Measurements from ENCODE around the gene POU2AF1.

Gene POU2AF1

DNA sequence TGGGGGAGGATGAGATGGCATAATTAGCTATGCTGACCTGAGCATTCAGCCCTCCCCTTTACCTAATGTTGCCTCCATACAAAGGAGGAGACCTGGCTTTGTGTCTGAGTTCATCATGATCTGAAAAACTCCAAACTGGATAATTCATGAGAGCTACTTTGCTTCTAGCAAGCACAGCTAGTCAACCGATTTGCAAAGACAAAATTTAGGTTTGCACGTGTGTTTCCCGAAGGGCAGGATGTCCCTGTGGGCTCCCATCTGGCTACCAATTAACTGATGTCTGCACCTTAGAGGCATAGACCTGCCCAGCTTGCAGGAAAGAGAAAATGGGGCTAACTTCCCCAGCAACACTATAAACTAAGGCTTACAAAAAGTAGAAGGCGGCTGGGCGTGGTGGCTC, 42.2 kb upstream of the POU2AF1 start:
- Histone ChIP-seq H3K9me2 (replicated peaks; ENCODE audit: insufficient read depth, low read length) (no peaks in the 10 kb centered on the region), H3K27ac (ENCODE audit: low read depth, low read length) (peak overlapping the region; percentile 98), H3K4me2 (ENCODE audit: low read depth, low read length, poor library complexity, severe bottlenecking) (peak overlapping the region; percentile 21), H2AFZ (ENCODE audit: low read depth, low read length, severe bottlenecking) (no peak overlapping the region), H3F3A (ENCODE audit: insufficient read depth) (peaks cover 61% of the 10 kb centered on the region), H3K79me2 (ENCODE audit: insufficient read depth, low read length) (no peaks in the 10 kb centered on the region), H3K36me3 (ENCODE audit: low read length) (no peaks in the 10 kb centered on the region), H3K9ac (ENCODE audit: low read length) (peak overlapping the region; percentile 64), H4K20me1 (ENCODE audit: low read depth, low read length) (no peaks in the 10 kb centered on the region), H3K27me3 (ENCODE audit: low read length) (no peaks in the 10 kb centered on the region), H3K4me3 (ENCODE audit: insufficient read depth, low read length, poor library complexity, severe bottlenecking) (no peak overlapping the region), H3K9me3 (ENCODE audit: insufficient read depth, low read length) (no peaks in the 10 kb centered on the region)
- TF ChIP-seq, protein P1, sequence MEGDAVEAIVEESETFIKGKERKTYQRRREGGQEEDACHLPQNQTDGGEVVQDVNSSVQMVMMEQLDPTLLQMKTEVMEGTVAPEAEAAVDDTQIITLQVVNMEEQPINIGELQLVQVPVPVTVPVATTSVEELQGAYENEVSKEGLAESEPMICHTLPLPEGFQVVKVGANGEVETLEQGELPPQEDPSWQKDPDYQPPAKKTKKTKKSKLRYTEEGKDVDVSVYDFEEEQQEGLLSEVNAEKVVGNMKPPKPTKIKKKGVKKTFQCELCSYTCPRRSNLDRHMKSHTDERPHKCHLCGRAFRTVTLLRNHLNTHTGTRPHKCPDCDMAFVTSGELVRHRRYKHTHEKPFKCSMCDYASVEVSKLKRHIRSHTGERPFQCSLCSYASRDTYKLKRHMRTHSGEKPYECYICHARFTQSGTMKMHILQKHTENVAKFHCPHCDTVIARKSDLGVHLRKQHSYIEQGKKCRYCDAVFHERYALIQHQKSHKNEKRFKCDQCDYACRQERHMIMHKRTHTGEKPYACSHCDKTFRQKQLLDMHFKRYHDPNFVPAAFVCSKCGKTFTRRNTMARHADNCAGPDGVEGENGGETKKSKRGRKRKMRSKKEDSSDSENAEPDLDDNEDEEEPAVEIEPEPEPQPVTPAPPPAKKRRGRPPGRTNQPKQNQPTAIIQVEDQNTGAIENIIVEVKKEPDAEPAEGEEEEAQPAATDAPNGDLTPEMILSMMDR (IDR thresholded peaks at IDR 0.05; ENCODE audit: insufficient read depth, low read length, poor library complexity, severe bottlenecking), result no peak
- TF ChIP-seq EZH2phosphoT487 (conservative IDR thresholded peaks at IDR 0.05; ENCODE audit: low read length), result no peak

DNA sequence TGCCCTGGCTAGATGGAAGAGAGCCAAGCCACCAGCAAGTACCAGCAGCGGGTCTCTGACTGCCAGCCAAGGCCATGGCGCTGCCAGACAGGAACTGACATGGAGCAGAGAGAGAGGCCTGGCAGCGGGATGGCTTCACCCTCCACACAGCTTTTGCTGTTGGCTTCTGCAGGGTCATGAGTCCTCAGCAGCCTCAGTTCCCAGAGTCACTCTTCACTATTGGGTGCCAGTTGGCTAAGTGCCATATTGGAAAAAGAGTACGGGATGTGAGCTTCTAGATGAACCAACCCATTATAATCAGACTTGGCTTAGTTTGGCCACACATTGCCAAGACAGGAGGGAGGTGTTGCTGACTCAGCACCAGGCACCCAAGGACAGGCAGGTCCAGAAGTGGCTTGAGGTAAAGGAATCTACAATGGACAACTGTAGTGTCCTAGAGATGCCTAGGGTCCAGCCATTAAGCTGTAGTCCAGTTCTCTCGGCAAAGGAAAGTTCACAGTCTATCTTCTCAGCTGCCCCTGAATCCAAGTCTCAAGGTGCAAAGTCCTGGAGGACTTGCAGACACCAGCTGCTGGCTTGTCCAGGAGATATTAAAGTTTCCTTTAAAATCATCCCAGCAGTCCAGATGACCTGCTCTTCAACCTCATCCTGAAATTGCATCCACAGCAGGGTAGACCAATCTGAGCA, 40.7 kb upstream of the POU2AF1 start:
- Histone ChIP-seq H3K79me2 (ENCODE audit: insufficient read depth, low read length) (no peaks in the 10 kb centered on the region), H3K9me3 (ENCODE audit: insufficient read depth, low read length) (no peaks in the 10 kb centered on the region), H3F3A (ENCODE audit: insufficient read depth) (peaks cover 76% of the 10 kb centered on the region), H3K27me3 (ENCODE audit: low read length) (no peaks in the 10 kb centered on the region), H4K20me1 (ENCODE audit: low read depth, low read length) (no peaks in the 10 kb centered on the region), H3K4me2 (ENCODE audit: low read depth, low read length, poor library complexity, severe bottlenecking) (peak overlapping the region; percentile 65), H2AFZ (ENCODE audit: low read depth, low read length, severe bottlenecking) (no peak overlapping the region), H3K36me3 (ENCODE audit: low read length) (no peaks in the 10 kb centered on the region), H3K4me3 (ENCODE audit: insufficient read depth, low read length, poor library complexity, severe bottlenecking) (no peak overlapping the region), H3K27ac (ENCODE audit: low read depth, low read length) (peak overlapping the region; percentile 98), H3K9ac (ENCODE audit: low read length) (peak overlapping the region; percentile 64), H3K9me2 (replicated peaks; ENCODE audit: insufficient read depth, low read length) (no peaks in the 10 kb centered on the region)
- TF ChIP-seq, protein P1 (IDR thresholded peaks at IDR 0.05; ENCODE audit: insufficient read depth, low read length, poor library complexity, severe bottlenecking), result no peak
- TF ChIP-seq EZH2phosphoT487 (conservative IDR thresholded peaks at IDR 0.05; ENCODE audit: low read length), result no peak

DNA sequence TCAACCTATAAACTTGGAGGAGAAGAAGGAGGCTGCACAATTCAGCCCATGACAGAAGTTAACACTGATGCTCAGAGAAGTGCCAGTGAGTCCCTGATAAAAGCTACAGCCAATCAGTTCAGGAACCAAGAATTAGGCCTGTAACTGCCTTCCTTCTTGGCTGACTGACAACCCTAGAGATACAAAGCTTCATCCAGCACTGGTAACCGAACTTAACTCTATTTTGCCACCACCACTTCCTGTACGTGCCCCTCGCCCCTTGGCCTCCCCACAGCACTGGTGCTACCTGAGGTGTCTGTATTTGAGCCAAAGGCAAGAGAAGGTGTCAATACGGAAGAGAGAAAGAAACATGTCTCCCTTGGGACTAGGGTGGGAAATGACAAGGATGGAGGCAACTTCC, 40.1 kb upstream of the POU2AF1 start:
- Histone ChIP-seq H3K4me2 (ENCODE audit: low read depth, low read length, poor library complexity, severe bottlenecking) (peak overlapping the region; percentile 65), H2AFZ (ENCODE audit: low read depth, low read length, severe bottlenecking) (no peak overlapping the region), H3K9ac (ENCODE audit: low read length) (peak overlapping the region; percentile 64), H3K4me3 (ENCODE audit: insufficient read depth, low read length, poor library complexity, severe bottlenecking) (peak overlapping the region; percentile 15), H3K9me3 (ENCODE audit: insufficient read depth, low read length) (no peaks in the 10 kb centered on the region), H3K27me3 (ENCODE audit: low read length) (no peaks in the 10 kb centered on the region), H3K27ac (ENCODE audit: low read depth, low read length) (peak overlapping the region; percentile 98), H3K36me3 (ENCODE audit: low read length) (no peaks in the 10 kb centered on the region), H3K79me2 (ENCODE audit: insufficient read depth, low read length) (no peaks in the 10 kb centered on the region), H3F3A (ENCODE audit: insufficient read depth) (peaks cover 78% of the 10 kb centered on the region), H3K9me2 (replicated peaks; ENCODE audit: insufficient read depth, low read length) (no peaks in the 10 kb centered on the region), H4K20me1 (ENCODE audit: low read depth, low read length) (no peaks in the 10 kb centered on the region)
- TF ChIP-seq, protein P1 (IDR thresholded peaks at IDR 0.05; ENCODE audit: insufficient read depth, low read length, poor library complexity, severe bottlenecking), result no peak
- no peak for TF ChIP-seq EZH2phosphoT487 (conservative IDR thresholded peaks at IDR 0.05; ENCODE audit: low read length)
